Uterus (tissue), 4 donors: ENCODE data around the gene ALS2. TPM values are rescaled to one million over a fixed set of nuclear protein-coding genes. Genes with fewer than 3 reads are reported as not detected.

Experiments used
- DNase-seq, 2 donors: peaks; one replicate each; pipeline ENCODE4 v3.0.0-alpha.2; 2019 to 2020
- H3K27ac ChIP-seq, 2 donors: fragments of 200-600 bp; sonication (generic); 1 replicate in 1 of 2; 2 replicates in 1 of 2; pipeline ENCODE4 v1.5.1; 2016 to 2018
- H3K27me3 ChIP-seq, 2 donors: fragments of 200-600 bp; sonication (generic); one replicate each; pipeline ENCODE4 v1.5.1; 2018 to 2019; ENCODE audit warnings: control low read depth in 1 of 2
- H3K36me3 ChIP-seq, 2 donors: fragments of 200-600 bp; sonication (generic); one replicate each; pipeline ENCODE4 v1.5.1; 2019; ENCODE audit warnings: control low read depth in 1 of 2
- H3K4me1 ChIP-seq, 2 donors: fragments of 200-600 bp; sonication (generic); one replicate each; pipeline ENCODE4 v1.5.1; 2018 to 2019; ENCODE audit warnings: control low read depth in 1 of 2
- H3K4me3 ChIP-seq, 2 donors: fragments of 200-600 bp; sonication (generic); 1 replicate in 1 of 2; 2 replicates in 1 of 2; pipeline ENCODE4 v1.5.1; 2018 to 2019; ENCODE audit warnings: mild to moderate bottlenecking in 1 of 2
- H3K9me3 ChIP-seq, 2 donors: fragments of 200-600 bp; sonication (generic); one replicate each; pipeline ENCODE4 v1.5.1; 2019; ENCODE audit warnings: control low read depth in 1 of 2
- CTCF ChIP-seq, 4 experiments: fragments of 200-600 bp in 2 of 4; fragments of 450-650 bp in 2 of 4; sonication (generic) in 2 of 4; IDR thresholded peaks; one replicate each; pipeline ENCODE4 v1.5.1; 2016 to 2019; ENCODE audit warnings: antibody characterized with exemption in 4 of 4, mild to moderate bottlenecking in 2 of 4, moderate library complexity in 1 of 4
- POLR2A ChIP-seq, 2 donors: fragments of 450-650 bp; IDR thresholded peaks; one replicate each; pipeline ENCODE4 v1.6.1; 2016; ENCODE audit warnings: antibody characterized with exemption in 2 of 2, mild to moderate bottlenecking in 1 of 2, moderate library complexity in 1 of 2
- intact Hi-C: fragments of 100-400 bp; cut with DNase I; formaldehyde crosslinking; loops from one replicate; pipeline ENCODE4 v1.15.1; 2023; ENCODE audit warnings: low total_unique reads
- small RNA-seq: library from RNA; depleted of rRNA; stranded (forward); fragments of <200 nt; gene quantifications from one replicate; pipeline ENCODE3, GENCODE V24; 2016
- total RNA-seq, 4 donors: library from RNA; depleted of rRNA in 3 of 4; stranded (reverse); fragments of >200 nt in 3 of 4; gene quantifications; one replicate each; pipeline versions ENCODE4 v1.1.0 to v1.2.4, GENCODE V29; 2014 to 2023
- donor health status: DM: yes; HTN: yes; CAD: no.

The ALS2 gene
- total RNA-seq, 4 donors from 2014 or later = 8.2 to 27.2 (median 23.5) TPM

- peak overlapping the region; percentile 48 to 72 for H3K27ac ChIP-seq
- no peak for TF ChIP-seq CTCF (IDR thresholded peaks at IDR 0.05)
- no peak for TF ChIP-seq POLR2A (IDR thresholded peaks at IDR 0.05)
- H3K27me3 ChIP-seq = no peaks in the 10 kb centered on the region
- H3K36me3 ChIP-seq = no peaks in the 10 kb centered on the region
- DNase-seq = no peak
- no peaks in the 10 kb centered on the region for H3K9me3 ChIP-seq
- H3K4me3 ChIP-seq = no peak overlapping the region
- intact Hi-C loops = no loop called here
- no peaks in the 10 kb centered on the region for H3K4me1 ChIP-seq
These were observed 127.5 kb downstream of the ALS2 start for GRCh38 chr2:201653221-201653620.

Small RNA genes lying within 50 kb of the gene (small RNA-seq; reads per million reads assigned to genes)
- gene RF00019 = not detected
- gene UBE2V1P11 = not detected

Other genes starting within 250 kb of the ALS2 start
- 10 to 100 TPM in 3 of 4 donors, 1 to 10 TPM in 1; 7.2 to 52.1 (median 26.0) TPM for gene TMEM237, start 137.4 kb downstream of the ALS2 start, total RNA-seq
- under 1 TPM in 2 of 4 donors, not detected in 2; 0.24 to 0.97 TPM for gene MPP4, start 82.3 kb downstream of the ALS2 start, total RNA-seq
- gene CDK15, start 25.6 kb upstream of the ALS2 start, total RNA-seq = 1 to 10 TPM in 1 of 4 donors, under 1 TPM in 2, not detected in 1; 0.55 to 6.9 (median 0.88) TPM